Endothelial cell of umbilical vein (primary cell): ENCODE data around the gene PRKAR1A. TPM values are rescaled to one million over a fixed set of nuclear protein-coding genes. Genes with fewer than 3 reads are reported as not detected.

Source experiments
- BruUV-seq: library from RNA; stranded (reverse); fragments of 400-500 nt; replicated peaks from 2 replicates; lab custom pipeline; 2021; lab: Mats Ljungman, UMichigan
- CTCF ChIA-PET: fragments of 300-600, 350-600 bp; sonication (Branson Sonifier 250); formaldehyde crosslinking; loops from one replicate; lab custom pipeline; 2021; ENCODE audit warnings: antibody characterized with exemption, inconsistent platforms; lab: Charles Lee
- POLR2A ChIA-PET: fragments of 300-600, 350-600 bp; sonication (Branson Sonifier 250); formaldehyde crosslinking; loops from one replicate; lab custom pipeline; 2021; ENCODE audit warnings: antibody characterized with exemption, inconsistent platforms; lab: Charles Lee
- DNase-seq: peaks from one replicate; pipeline ENCODE4 v3.0.0-alpha.2; 2011; ENCODE audit warnings: low read depth, low spot score
- FAIRE-seq: peaks from 2 replicates; lab custom pipeline; 2011; peaks lifted over from hg19 to GRCh38; lab: Jason Lieb, UNC
- H2AFZ ChIP-seq: 2 replicates; pipeline ENCODE4 v1.6.0; 2012; ENCODE audit warnings: low read depth, low read length, control low read depth, inconsistent platforms
- H3K27ac ChIP-seq: 2 replicates; pipeline ENCODE4 v1.5.1; 2011; ENCODE audit warnings: low read depth, mild to moderate bottlenecking, control low read depth, low read length, moderate library complexity; ENCODE audit not compliant: insufficient read depth
- H3K27me3 ChIP-seq, 2 experiments: 2 replicates each; pipeline versions ENCODE4 v1.6.0 to v1.6.1; 2011; ENCODE audit warnings: low read length in 2 of 2, mixed read lengths in 1 of 2; ENCODE audit not compliant: control insufficient read depth in 2 of 2, insufficient read depth in 2 of 2
- H3K36me3 ChIP-seq, 2 experiments: 2 replicates in 1 of 2; 3 replicates in 1 of 2; pipeline ENCODE4 v1.5.1; 2011; ENCODE audit warnings: low read length in 2 of 2, mild to moderate bottlenecking in 1 of 2, moderate library complexity in 1 of 2; ENCODE audit not compliant: control insufficient read depth in 2 of 2, insufficient read depth in 2 of 2; ENCODE audit errors: extremely low read depth in 1 of 2
- H3K4me1 ChIP-seq: 3 replicates; pipeline ENCODE4 v1.5.1; 2011; ENCODE audit warnings: mild to moderate bottlenecking, low read length; ENCODE audit not compliant: control insufficient read depth, insufficient read depth; ENCODE audit errors: extremely low read depth
- H3K4me2 ChIP-seq: 2 replicates; pipeline ENCODE4 v1.6.1; 2011; ENCODE audit warnings: low read length, control low read depth, mixed read lengths; ENCODE audit not compliant: insufficient read depth
- H3K4me3 ChIP-seq, 3 experiments: fragments of 200-600 bp in 1 of 3; sonication (generic), shearing (Covaris generic) in 1 of 3; replicated peaks in 1 of 3; 2 replicates each; pipeline ENCODE4 v1.5.1; 2011 to 2016; ENCODE audit warnings: control low read depth in 3 of 3, low read length in 3 of 3, mild to moderate bottlenecking in 2 of 3, inconsistent platforms in 1 of 3, low read depth in 1 of 3, moderate library complexity in 1 of 3; ENCODE audit not compliant: insufficient read depth in 1 of 3
- H3K79me2 ChIP-seq: 2 replicates; pipeline ENCODE4 v1.6.0; 2012; ENCODE audit warnings: low read length, inconsistent platforms; ENCODE audit not compliant: control insufficient read depth, insufficient read depth
- H3K9ac ChIP-seq: replicated peaks from 2 replicates; pipeline ENCODE3; 2011; ENCODE audit warnings: low read length, control low read depth; ENCODE audit not compliant: insufficient read depth; ENCODE audit errors: extremely low read depth
- H3K9me1 ChIP-seq: replicated peaks from 3 replicates; pipeline ENCODE4 v1.6.0; 2011; ENCODE audit warnings: mild to moderate bottlenecking, low read length; ENCODE audit not compliant: control insufficient read depth, insufficient read depth; ENCODE audit errors: extremely low read depth
- H3K9me3 ChIP-seq: replicated peaks from 2 replicates; pipeline ENCODE4 v1.5.1; 2012; ENCODE audit warnings: low read length, inconsistent platforms; ENCODE audit not compliant: control insufficient read depth, insufficient read depth
- H4K20me1 ChIP-seq: replicated peaks from 2 replicates; pipeline ENCODE3; 2011; ENCODE audit warnings: mild to moderate bottlenecking, low read length; ENCODE audit not compliant: control insufficient read depth, insufficient read depth; ENCODE audit errors: extremely low read depth
- CTCF ChIP-seq, 2 donors: IDR thresholded peaks; 1 replicate in 1 of 2; 2 replicates in 1 of 2; pipeline ENCODE4 v1.5.1; 2011; ENCODE audit warnings: low read length in 2 of 2, mild to moderate bottlenecking in 2 of 2, moderate library complexity in 2 of 2, control low read depth in 1 of 2, inconsistent platforms in 1 of 2, low read depth in 1 of 2; ENCODE audit not compliant: insufficient read depth in 1 of 2; ENCODE audit errors: extremely low read depth in 1 of 2
- EZH2 ChIP-seq: IDR thresholded peaks from 2 replicates; pipeline ENCODE4 v1.6.1; 2012; ENCODE audit warnings: borderline replicate concordance, low read depth, mild to moderate bottlenecking, moderate library complexity, low read length, inconsistent platforms; ENCODE audit not compliant: severe bottlenecking
- FOS ChIP-seq: IDR thresholded peaks from 2 replicates; pipeline ENCODE4 v1.6.1; 2011; ENCODE audit warnings: mild to moderate bottlenecking, low read length, moderate library complexity, borderline replicate concordance; ENCODE audit not compliant: insufficient read depth
- GATA2 ChIP-seq: IDR thresholded peaks from 2 replicates; pipeline ENCODE4 v1.7.0; 2011; ENCODE audit warnings: low read depth, mild to moderate bottlenecking, moderate library complexity, mixed read lengths, low read length; ENCODE audit not compliant: insufficient read length, insufficient read depth
- JUN ChIP-seq: IDR thresholded peaks from 2 replicates; pipeline ENCODE4 v1.6.1; 2011; ENCODE audit warnings: borderline replicate concordance, low read depth; ENCODE audit not compliant: insufficient read length, insufficient read depth
- MAX ChIP-seq: IDR thresholded peaks from 2 replicates; pipeline ENCODE4 v1.6.1; 2011; ENCODE audit not compliant: insufficient read depth, insufficient read length
- MYC ChIP-seq: IDR thresholded peaks from one replicate; pipeline ENCODE4 v1.6.1; 2011; ENCODE audit warnings: mild to moderate bottlenecking, low read depth, low read length
- POLR2A ChIP-seq: IDR thresholded peaks from 2 replicates; pipeline ENCODE4 v1.6.1; 2012; ENCODE audit warnings: low read depth, mild to moderate bottlenecking, control low read depth, low read length
- POLR2AphosphoS5 ChIP-seq: IDR thresholded peaks from 2 replicates; pipeline ENCODE4 v1.6.1; 2012; ENCODE audit warnings: low read depth, mild to moderate bottlenecking, control low read depth, low read length, moderate library complexity; ENCODE audit not compliant: insufficient read depth
- dilution Hi-C: fragments of 300-500 bp; cut with MboI; formaldehyde crosslinking; loops from one replicate; pipeline ENCODE4 v1.15.0; 2019; ENCODE audit warnings: low sequenced_read_pairs; ENCODE audit not compliant: extremely low pct_ligation_motif_present
- intact Hi-C: fragments of 100-400 bp; cut with micrococcal nuclease; formaldehyde crosslinking; loops from one replicate; pipeline ENCODE4 v1.10.0; 2022
- polyA plus RNA-seq, 4 experiments: library from polyadenylated mRNA; depleted of rRNA in 3 of 4; stranded (reverse) in 3 of 4; unstranded in 1 of 4; fragments of >200 nt; gene quantifications; 2 replicates each; pipeline versions ENCODE4 v1.2.1 to v1.2.3, GENCODE V29; 2011 to 2012; ENCODE audit warnings: missing spikeins in 1 of 4
- total RNA-seq: library from RNA; stranded (reverse); gene quantifications from 2 replicates; pipeline ENCODE4 v1.2.3, GENCODE V29; 2021

Gene PRKAR1A
- total and polyA plus RNA-seq, 2 donors (not counting 3 experiments of a cell fraction or from before 2014, with no cell fraction given): 92.0 to 257 TPM

- no peak for FAIRE-seq
- dilution Hi-C loops: no loop called here
Measured at GRCh38 chr17:68599552-68600066, 87.4 kb downstream of the PRKAR1A start.

More at GRCh38 chr17:68599552-68600066, 87.4 kb downstream of the PRKAR1A start:
- H3K27me3 ChIP-seq: peaks cover 43 to 53% of the 10 kb centered on the region in 2 experiments
- BruUV-seq: no TSS peak
- POLR2A ChIA-PET: no interaction called here
- no peak overlapping the region for H3K4me3 ChIP-seq
- intact Hi-C loops: no loop called here
- TF ChIP-seq POLR2AphosphoS5 (no peak), MAX (no peak), EZH2 (no peak), MYC (no peak), GATA2 (no peak), FOS (no peak), JUN (no peak), CTCF (IDR thresholded peaks at IDR 0.05; ENCODE audit: extremely low read depth in 1 of 2, insufficient read depth in 1 of 2, low read depth in 1 of 2, low read length in 2 of 2) (no peak), POLR2A (no peak)
- no peaks in the 10 kb centered on the region for H3K36me3 ChIP-seq
- no peaks in the 10 kb centered on the region for H3K79me2 ChIP-seq
- DNase-seq: no peak
- H3K9me3 ChIP-seq: no peaks in the 10 kb centered on the region
- H3K27ac ChIP-seq: no peak overlapping the region
- no peak overlapping the region for H2AFZ ChIP-seq
- no peaks in the 10 kb centered on the region for H3K9me1 ChIP-seq
- H4K20me1 ChIP-seq: no peaks in the 10 kb centered on the region
- CTCF ChIA-PET: no interaction called here
- H3K4me2 ChIP-seq: no peak overlapping the region
- H3K9ac ChIP-seq: no peak overlapping the region
- H3K4me1 ChIP-seq: peaks cover 3% of the 10 kb centered on the region
